Testis (tissue), 2 donors: ENCODE results near the gene CDKAL1.

Experiments used
- CTCF ChIP-seq, 3 experiments: fragments of 450-650 bp in 2 of 3; fragments of 200-600 bp in 1 of 3; sonication (generic) in 1 of 3; IDR thresholded peaks; one replicate each; pipeline ENCODE4 v1.5.1; 2016 to 2019; ENCODE audit warnings: antibody characterized with exemption in 3 of 3, mild to moderate bottlenecking in 2 of 3, moderate library complexity in 1 of 3
- POLR2A ChIP-seq: fragments of 450-650 bp; IDR thresholded peaks from one replicate; pipeline ENCODE4 v1.6.1; 2017; ENCODE audit warnings: antibody characterized with exemption, mild to moderate bottlenecking, moderate library complexity

GRCh38 chr6:20572940-20573339 lies 38.7 kb downstream of the CDKAL1 start:
- TF ChIP-seq CTCF (IDR thresholded peaks at IDR 0.05) = no peak
- no peak for TF ChIP-seq POLR2A
